ENCODE measurements around the gene PRPF6.

Gene PRPF6

DNA sequence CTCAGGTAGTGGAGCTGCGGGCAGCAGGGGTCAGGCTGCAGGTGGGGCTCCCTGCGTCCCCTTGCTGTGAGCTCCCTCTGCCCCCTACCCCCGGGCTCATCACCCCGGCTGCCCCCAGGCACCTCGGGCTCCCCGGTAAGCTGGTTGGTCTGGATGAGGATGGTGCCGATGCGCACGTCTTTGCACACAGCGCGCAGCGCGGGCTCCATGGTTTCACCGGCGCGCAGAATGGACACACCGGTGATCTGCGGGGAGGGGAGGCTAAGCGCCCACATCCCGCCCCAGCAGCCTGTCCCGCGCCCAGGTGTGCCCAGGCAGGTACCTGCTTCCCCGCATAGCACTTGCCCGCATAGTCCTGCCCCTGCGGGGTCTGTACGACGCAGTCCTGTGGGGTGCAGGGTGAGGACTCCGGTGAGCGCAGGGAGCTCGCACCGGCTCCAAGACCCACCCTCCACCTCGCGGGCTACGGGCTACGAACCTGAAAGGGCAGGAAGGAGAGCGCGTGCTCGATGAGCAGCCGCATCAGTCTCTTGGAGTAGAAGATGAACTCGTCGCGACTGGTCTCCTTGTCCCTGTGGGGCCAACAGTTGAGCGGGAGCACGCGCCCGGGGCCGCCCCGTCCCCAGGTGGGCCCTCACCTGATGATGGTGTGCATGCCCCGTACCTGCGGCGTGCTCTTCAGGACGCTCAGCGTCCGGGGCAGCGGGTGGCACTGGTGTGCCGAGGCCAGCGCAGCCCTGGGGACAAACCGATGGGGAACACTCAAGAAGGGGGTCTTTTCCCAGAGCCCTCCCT lies 40.3 kb upstream of the PRPF6 start:
- peaks cover 24% of the 10 kb centered on the region; the same call in 1 of the 2 replicates for H3K36me3 ChIP-seq (ENCODE audit: insufficient read depth, low read length)

DNA sequence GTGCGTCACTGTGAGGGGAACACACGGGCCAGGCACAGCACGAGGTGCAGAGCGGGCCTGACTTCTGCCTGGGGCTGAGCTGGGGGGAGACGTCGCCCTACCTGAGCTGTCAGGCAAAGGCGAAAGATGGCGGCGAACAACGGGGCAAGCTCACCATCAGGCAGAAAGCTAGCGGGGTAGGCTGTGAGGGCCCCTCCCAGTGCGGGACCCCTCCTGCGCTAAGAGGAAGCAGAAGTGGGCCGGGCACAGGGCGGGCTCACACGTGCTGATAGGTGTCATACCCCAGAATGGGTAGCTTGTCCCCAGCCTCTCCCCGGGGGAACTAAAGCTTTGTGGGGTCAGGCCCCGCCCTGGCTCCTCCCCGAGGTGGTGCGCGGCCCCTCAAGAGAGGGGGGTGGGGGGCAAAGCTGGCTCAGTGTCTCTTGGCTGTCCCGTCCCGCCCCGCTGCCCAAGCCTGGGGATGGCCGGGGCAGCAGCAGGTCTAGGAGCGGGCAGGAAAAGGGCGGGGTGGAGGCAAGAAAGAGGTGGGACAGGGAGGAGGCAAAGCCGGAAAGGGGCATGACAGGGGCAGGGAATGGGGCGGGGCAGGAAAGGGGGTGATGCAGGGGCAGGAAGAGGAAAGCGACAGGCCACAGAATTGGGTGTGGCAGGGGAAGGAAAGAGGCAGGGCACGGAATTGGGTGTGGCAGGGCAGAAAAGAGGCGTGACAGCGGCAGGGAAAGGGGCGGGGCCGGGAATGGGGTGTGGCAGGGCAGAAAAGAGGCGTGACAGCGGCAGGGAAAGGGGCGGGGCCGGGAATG lies 39.5 kb upstream of the PRPF6 start:
- no peaks in the 10 kb centered on the region for H3K27me3 ChIP-seq (ENCODE audit: insufficient read depth, low read length)
- peaks cover 7% of the 10 kb centered on the region for H3K79me2 ChIP-seq (ENCODE audit: control insufficient read depth, insufficient read depth, low read length, unreplicated experiment)
- peaks cover 24% of the 10 kb centered on the region; the same call in 1 of the 2 replicates for H3K36me3 ChIP-seq (ENCODE audit: insufficient read depth, low read length)
- H3K4me1 ChIP-seq (ENCODE audit: control insufficient read depth, insufficient read depth, low read length, unreplicated experiment): no peaks in the 10 kb centered on the region
- H3K4me3 ChIP-seq (ENCODE audit: low read depth, low read length): no peak overlapping the region
- H2AFZ ChIP-seq (ENCODE audit: low read length, unreplicated experiment): no peak overlapping the region
- no peak overlapping the region for H3K27ac ChIP-seq (ENCODE audit: low read depth, low read length)

More for the DNA sequence above, 40.3 kb upstream of the PRPF6 start:
- Histone ChIP-seq H3K4me1 (ENCODE audit: control insufficient read depth, insufficient read depth, low read length, unreplicated experiment) (no peaks in the 10 kb centered on the region), H3K4me3 (ENCODE audit: low read depth, low read length) (no peak overlapping the region), H3K79me2 (ENCODE audit: control insufficient read depth, insufficient read depth, low read length, unreplicated experiment) (peaks cover 6% of the 10 kb centered on the region), H3K27me3 (ENCODE audit: insufficient read depth, low read length) (no peaks in the 10 kb centered on the region), H3K27ac (ENCODE audit: low read depth, low read length) (no peak overlapping the region), H2AFZ (ENCODE audit: low read length, unreplicated experiment) (no peak overlapping the region)

DNA sequence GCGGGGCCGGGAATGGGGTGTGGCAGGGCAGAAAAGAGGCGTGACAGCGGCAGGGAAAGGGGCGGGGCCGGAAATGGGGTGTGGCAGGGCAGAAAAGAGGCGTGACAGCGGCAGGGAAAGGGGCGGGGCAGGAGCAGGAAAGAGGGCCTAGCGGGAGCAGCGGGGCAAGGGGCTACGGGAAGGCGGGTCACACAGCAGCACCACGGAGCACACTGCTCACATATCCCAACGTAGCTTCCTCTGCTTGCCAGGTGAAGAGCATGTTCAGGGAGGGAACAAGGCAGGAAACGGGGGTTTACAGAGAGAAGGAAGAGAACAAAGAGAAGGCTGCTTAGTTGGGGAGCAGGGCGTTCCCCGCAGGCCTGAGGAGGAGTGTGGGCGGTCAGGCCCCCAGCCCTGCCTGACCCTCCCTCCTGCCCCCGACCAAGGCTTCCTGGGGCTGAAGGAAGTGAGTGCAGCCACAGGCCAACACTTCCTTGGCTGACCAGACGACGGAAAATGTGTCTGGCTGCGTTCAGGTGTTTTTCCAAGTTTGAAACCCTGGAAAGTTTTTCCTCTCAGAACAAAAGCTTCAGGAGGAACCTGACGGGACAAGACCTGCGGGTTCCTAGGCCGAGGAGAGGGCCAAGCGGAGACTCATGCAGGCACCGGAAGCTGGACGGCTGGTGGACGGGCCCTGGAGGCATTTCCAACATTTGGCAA lies 38.5 kb upstream of the PRPF6 start:
- H3K27me3 ChIP-seq (ENCODE audit: insufficient read depth, low read length): no peaks in the 10 kb centered on the region
- peaks cover 24% of the 10 kb centered on the region; the same call in 1 of the 2 replicates for H3K36me3 ChIP-seq (ENCODE audit: insufficient read depth, low read length)

DNA sequence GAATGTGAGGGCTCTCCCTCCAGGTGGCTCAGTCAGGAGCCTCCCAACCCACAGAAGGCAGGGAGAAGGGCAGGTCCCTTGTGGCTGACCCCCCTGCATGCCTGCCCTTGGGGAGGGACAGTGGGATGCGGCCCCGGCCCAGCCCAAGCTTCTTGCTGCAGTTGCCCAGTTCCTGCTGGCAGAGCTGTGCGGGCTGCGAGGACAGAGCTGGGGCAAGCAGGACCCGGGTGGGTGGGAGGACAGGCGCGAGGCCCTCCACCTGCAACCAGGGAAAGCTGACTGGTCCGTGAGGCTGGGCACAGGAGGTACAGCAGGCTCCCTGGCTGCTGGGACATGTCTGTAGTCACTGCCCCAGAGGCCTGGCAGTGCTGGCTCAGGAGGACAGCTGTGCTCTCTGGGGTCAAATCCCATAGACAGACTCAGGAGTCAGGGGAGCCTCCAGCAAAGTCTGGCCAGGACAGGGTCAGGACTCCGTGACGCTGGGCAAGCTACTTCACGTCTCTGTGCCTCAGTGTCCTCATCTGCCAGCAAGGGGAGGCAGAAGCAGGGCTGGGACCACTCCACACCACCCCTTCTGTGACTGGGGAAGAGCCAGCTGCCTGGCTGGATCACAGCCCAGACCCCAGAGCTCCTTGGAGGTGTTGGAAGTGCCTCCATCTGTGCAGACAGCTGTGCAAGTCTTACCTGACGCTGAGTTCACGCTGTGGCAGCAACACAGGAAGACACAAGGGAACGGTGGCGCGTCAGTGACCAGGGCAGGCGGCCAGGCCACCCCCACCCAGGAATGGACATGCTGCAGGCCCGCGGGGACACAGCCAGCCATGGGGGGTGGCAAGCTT lies 37.7 kb upstream of the PRPF6 start:
- Histone ChIP-seq H3K4me1 (ENCODE audit: control insufficient read depth, insufficient read depth, low read length, unreplicated experiment) (no peaks in the 10 kb centered on the region), H3K27ac (ENCODE audit: low read depth, low read length) (no peak overlapping the region), H3K27me3 (ENCODE audit: insufficient read depth, low read length) (no peaks in the 10 kb centered on the region), H3K36me3 (ENCODE audit: insufficient read depth, low read length) (peaks cover 24% of the 10 kb centered on the region; the same call in 1 of the 2 replicates), H3K79me2 (ENCODE audit: control insufficient read depth, insufficient read depth, low read length, unreplicated experiment) (peaks cover 14% of the 10 kb centered on the region), H2AFZ (ENCODE audit: low read length, unreplicated experiment) (no peak overlapping the region), H3K4me3 (ENCODE audit: low read depth, low read length) (no peak overlapping the region)

More for the DNA sequence above, 38.5 kb upstream of the PRPF6 start:
- peaks cover 8% of the 10 kb centered on the region for H3K79me2 ChIP-seq (ENCODE audit: control insufficient read depth, insufficient read depth, low read length, unreplicated experiment)
- H3K4me1 ChIP-seq (ENCODE audit: control insufficient read depth, insufficient read depth, low read length, unreplicated experiment): no peaks in the 10 kb centered on the region
- no peak overlapping the region for H3K4me3 ChIP-seq (ENCODE audit: low read depth, low read length)
- no peak overlapping the region for H2AFZ ChIP-seq (ENCODE audit: low read length, unreplicated experiment)
- no peak overlapping the region for H3K27ac ChIP-seq (ENCODE audit: low read depth, low read length)

DNA sequence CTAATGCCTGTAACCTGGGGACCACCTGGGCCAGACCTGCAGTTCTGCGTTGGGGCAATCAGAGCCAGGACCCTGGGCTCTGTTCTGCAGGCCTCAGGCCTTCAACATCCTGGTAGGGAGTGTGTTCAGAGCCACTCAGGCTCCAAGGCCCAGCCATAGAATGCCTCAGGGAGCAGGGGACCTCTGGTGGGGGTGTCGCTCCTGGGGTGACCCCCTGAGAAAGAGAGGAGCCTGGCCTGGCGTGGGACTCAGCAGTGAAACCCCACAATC lies 37.2 kb upstream of the PRPF6 start:
- H3K4me1 ChIP-seq (ENCODE audit: control insufficient read depth, insufficient read depth, low read length, unreplicated experiment): peaks cover 2% of the 10 kb centered on the region
- H2AFZ ChIP-seq (ENCODE audit: low read length, unreplicated experiment): no peak overlapping the region
- peaks cover 16% of the 10 kb centered on the region for H3K79me2 ChIP-seq (ENCODE audit: control insufficient read depth, insufficient read depth, low read length, unreplicated experiment)
- H3K36me3 ChIP-seq (ENCODE audit: insufficient read depth, low read length): peaks cover 23% of the 10 kb centered on the region; the same call in 1 of the 2 replicates
- no peaks in the 10 kb centered on the region for H3K27me3 ChIP-seq (ENCODE audit: insufficient read depth, low read length)
- H3K4me3 ChIP-seq (ENCODE audit: low read depth, low read length): no peak overlapping the region
- no peak overlapping the region for H3K27ac ChIP-seq (ENCODE audit: low read depth, low read length)

DNA sequence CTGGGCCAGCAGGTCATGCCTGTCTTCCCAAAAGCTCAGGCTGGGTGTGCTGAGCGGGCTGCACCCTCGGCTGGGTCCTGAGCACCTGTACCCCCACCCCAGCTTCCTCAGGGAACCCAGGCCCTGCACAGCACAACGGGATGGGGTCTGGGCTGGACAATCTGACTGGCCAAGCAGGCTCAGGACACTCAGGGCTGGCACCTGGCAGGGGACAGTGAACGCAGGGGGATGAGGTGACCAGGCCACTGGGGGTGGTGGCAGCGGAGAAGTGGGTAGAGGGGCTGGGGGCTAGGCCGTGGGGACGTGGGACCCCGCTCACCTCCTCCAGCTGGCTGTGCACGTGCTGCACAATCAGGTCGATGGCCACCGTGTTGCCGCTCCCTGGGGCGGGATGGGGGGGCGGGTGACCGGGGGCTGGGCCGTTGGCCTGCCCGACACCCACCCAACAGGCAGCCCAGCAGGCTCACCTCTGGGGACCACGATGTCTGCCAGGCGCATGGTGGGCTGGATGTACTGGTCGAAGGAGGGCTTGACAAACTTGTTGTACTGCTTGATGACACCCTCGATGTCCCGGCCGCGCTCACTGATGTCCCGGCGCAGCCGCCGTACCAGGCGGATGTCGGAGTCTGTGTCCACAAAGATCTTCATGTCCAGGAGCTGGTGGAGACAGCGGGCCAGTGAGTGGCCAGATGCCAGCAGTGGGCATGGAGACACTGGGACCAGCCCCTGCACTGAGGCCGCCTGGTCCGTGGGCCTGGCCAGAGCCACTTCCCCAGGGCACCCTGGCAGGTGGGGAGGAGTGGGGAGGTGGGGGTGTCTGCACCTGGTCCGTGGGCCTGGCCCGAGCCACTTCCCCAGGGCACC lies 36.6 kb upstream of the PRPF6 start:
- no peak overlapping the region for H3K4me3 ChIP-seq (ENCODE audit: low read depth, low read length)
- H3K27ac ChIP-seq (ENCODE audit: low read depth, low read length): no peak overlapping the region
- peaks cover 22% of the 10 kb centered on the region for H3K79me2 ChIP-seq (ENCODE audit: control insufficient read depth, insufficient read depth, low read length, unreplicated experiment)
- H2AFZ ChIP-seq (ENCODE audit: low read length, unreplicated experiment): no peak overlapping the region
- peaks cover 8% of the 10 kb centered on the region for H3K4me1 ChIP-seq (ENCODE audit: control insufficient read depth, insufficient read depth, low read length, unreplicated experiment)
- H3K36me3 ChIP-seq (ENCODE audit: insufficient read depth, low read length): peaks cover 19% of the 10 kb centered on the region; the same call in 1 of the 2 replicates
- no peaks in the 10 kb centered on the region for H3K27me3 ChIP-seq (ENCODE audit: insufficient read depth, low read length)

DNA sequence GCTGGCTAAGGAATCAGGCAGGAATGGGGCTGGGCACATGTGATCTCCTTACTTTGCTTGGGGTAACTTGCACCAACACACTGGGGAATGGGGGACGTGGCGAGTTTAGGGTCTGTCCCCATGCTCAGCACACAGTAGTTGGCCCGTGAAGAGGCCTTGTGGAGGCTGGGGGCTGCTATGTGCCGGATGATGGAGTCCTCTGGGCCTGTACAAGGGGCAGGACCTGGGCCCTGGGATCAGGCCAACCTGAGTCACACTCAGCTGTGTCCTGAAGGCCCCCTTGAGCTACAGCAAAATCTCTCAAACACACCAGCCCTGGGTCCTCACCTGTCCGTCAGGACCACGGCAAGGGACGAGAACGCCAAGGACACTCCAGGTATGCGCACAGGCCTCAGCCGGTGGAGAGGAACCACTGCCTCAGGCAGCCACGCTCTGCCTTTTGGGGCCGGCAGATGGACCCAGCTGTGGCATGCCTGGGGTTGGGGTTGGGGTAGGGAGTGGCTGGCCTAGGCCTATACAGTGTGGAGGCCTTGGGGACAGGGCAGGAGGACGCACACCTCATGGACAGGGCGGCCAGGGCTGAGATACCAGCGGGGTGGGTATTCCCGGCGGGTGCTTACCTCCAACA lies 35.8 kb upstream of the PRPF6 start:
- H3K36me3 ChIP-seq (ENCODE audit: insufficient read depth, low read length): peaks cover 15% of the 10 kb centered on the region; the same call in 1 of the 2 replicates
- peaks cover 11% of the 10 kb centered on the region for H3K4me1 ChIP-seq (ENCODE audit: control insufficient read depth, insufficient read depth, low read length, unreplicated experiment)
- no peak overlapping the region for H3K4me3 ChIP-seq (ENCODE audit: low read depth, low read length)
- H3K27me3 ChIP-seq (ENCODE audit: insufficient read depth, low read length): no peaks in the 10 kb centered on the region
- H2AFZ ChIP-seq (ENCODE audit: low read length, unreplicated experiment): no peak overlapping the region
- H3K79me2 ChIP-seq (ENCODE audit: control insufficient read depth, insufficient read depth, low read length, unreplicated experiment): peaks cover 29% of the 10 kb centered on the region
- H3K27ac ChIP-seq (ENCODE audit: low read depth, low read length): no peak overlapping the region

DNA sequence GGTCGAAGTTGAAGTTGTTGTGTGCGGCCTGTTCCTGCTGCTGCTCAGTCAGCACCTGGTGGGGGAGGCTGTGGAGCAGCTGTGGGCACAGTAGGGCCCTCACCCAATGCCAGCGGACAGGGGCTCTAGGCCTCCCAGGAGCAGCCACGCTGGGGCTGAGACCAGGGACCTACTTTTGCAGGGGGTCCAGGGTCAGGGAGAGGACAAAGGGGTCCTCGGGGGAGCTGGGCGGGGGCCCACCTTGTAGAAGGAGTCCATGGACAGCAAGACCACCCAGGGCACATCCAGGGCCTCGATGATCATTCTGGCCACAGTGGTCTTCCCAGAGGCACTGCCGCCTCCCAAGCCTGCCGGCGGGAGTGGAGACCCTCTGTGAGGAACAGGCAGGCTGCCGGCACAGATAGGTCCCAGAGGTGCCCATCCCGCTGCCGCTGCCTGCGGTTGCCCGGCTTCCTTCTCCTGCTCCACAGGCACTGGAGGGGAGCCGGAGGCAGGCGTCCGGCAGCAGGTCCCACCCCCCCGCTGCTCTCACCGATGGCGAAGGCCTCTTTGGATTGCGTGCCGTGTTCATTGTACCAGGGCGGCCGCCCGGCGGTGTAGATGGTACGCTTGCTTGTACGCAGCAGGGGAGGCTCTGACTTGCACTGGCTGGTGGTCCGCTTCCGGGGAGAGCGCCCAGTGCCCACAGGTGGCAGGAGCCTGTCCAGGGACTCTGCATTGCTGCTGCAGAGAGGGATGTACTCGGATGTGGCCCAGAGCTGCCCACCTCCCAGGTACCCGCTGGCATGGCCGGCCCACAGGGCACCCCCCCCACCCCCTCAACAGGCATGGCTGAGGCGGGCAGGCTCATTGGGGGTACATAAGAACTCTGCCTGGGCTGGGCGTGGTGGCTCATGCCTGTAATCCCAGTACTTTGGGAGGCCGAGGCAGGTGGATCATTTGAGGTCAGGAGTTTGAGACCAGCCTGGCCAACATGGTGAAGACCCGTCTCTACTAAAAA lies 34.7 kb upstream of the PRPF6 start:
- no peaks in the 10 kb centered on the region for H3K27me3 ChIP-seq (ENCODE audit: insufficient read depth, low read length)
- no peak overlapping the region for H3K27ac ChIP-seq (ENCODE audit: low read depth, low read length)
- no peak overlapping the region for H2AFZ ChIP-seq (ENCODE audit: low read length, unreplicated experiment)
- peaks cover 11% of the 10 kb centered on the region for H3K4me1 ChIP-seq (ENCODE audit: control insufficient read depth, insufficient read depth, low read length, unreplicated experiment)
- no peak overlapping the region for H3K4me3 ChIP-seq (ENCODE audit: low read depth, low read length)
- peaks cover 34% of the 10 kb centered on the region for H3K79me2 ChIP-seq (ENCODE audit: control insufficient read depth, insufficient read depth, low read length, unreplicated experiment)
- peaks cover 4% of the 10 kb centered on the region; the same call in 1 of the 2 replicates for H3K36me3 ChIP-seq (ENCODE audit: insufficient read depth, low read length)
